Activated naive CD8-positive, alpha-beta T cell treated with anti-CD3 and anti-CD28 coated beads, Interleukin-2, amount 10 ng/mL, durations not matched to agents 7 days and 5 days (primary cell): ENCODE measurements around the gene TNS3. TPM values are rescaled to one million over a fixed set of nuclear protein-coding genes. Genes with fewer than 3 reads are reported as not detected.
"Not testable (repeated sequence)": the region's sequence is repeated elsewhere in the genome, so short reads cannot be mapped to it uniquely, and the experiment has no call there.

Experiments used
- ATAC-seq: fragments of 150-1000 bp; cut with Tn5 transposase; one replicate; pipeline ENCODE4 v1.10.0; 2021; ENCODE audit warnings: low read depth, moderate library complexity
- POLR2A ChIA-PET: fragments of 350-600 bp; sonication (Branson Sonifier 250); formaldehyde crosslinking; loops from one replicate; lab custom pipeline; 2021; ENCODE audit warnings: antibody characterized with exemption; lab: Charles Lee
- DNase-seq: peaks from one replicate; pipeline ENCODE4 v3.0.0; 2021
- H3K27ac Mint-ChIP-seq: one replicate; pipeline ENCODE4 v1.8.0; 2022; ENCODE audit warnings: mild to moderate bottlenecking, mixed read lengths
- H3K27me3 Mint-ChIP-seq: one replicate; pipeline ENCODE4 v1.8.0; 2022; ENCODE audit warnings: mild to moderate bottlenecking, moderate library complexity, mixed read lengths
- H3K36me3 Mint-ChIP-seq: one replicate; pipeline ENCODE4 v1.8.0; 2021; ENCODE audit warnings: mild to moderate bottlenecking, mixed read lengths
- H3K4me1 Mint-ChIP-seq: one replicate; pipeline ENCODE4 v1.8.0; 2021; ENCODE audit warnings: mixed read lengths
- H3K4me3 Mint-ChIP-seq: one replicate; pipeline ENCODE4 v1.8.0; 2022; ENCODE audit warnings: mild to moderate bottlenecking, moderate library complexity, mixed read lengths
- H3K9me3 Mint-ChIP-seq: one replicate; pipeline ENCODE4 v1.8.0; 2021; ENCODE audit warnings: mixed read lengths
- total RNA-seq, 2 experiments: library from RNA; stranded (reverse); gene quantifications; one replicate each; pipeline ENCODE4 v1.2.3, GENCODE V29; 2021

Gene TNS3
- total RNA-seq, 2 experiments from 2014 or later, result 1.1 to 2.0 TPM

- no peaks in the 10 kb centered on the region for H3K4me1 Mint-ChIP-seq
- POLR2A ChIA-PET, result no interaction called here
Observed at GRCh38 chr7:47542051-47542450, 39.9 kb downstream of the TNS3 start.

DNA sequence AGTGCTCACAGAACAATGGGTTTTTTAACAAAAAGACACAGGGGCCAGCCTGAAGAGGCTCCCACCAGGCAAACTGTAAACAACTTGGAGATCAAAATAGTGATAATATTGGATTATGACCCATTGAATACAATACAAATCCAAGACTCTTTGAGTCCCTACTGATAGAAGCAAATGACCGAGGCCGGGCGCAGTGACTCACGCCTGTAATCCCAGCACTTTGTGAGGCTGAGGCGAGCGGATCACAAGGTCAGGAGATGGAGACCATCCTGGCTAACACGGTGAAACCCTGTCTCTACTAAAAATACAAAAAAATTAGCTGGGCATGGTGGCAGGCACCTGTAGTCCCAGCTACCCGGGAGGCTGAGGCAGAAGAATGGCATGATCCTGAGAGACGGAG is 40.4 kb downstream of the TNS3 start:
- H3K4me1 Mint-ChIP-seq, ATAC-seq, POLR2A ChIA-PET, H3K27ac Mint-ChIP-seq, H3K36me3 Mint-ChIP-seq, H3K4me3 Mint-ChIP-seq, DNase-seq, H3K9me3 Mint-ChIP-seq: not testable (repeated sequence)
- peaks cover 11% of the 10 kb centered on the region for H3K27me3 Mint-ChIP-seq

More at GRCh38 chr7:47542051-47542450, 39.9 kb downstream of the TNS3 start:
- no peak overlapping the region for H3K27ac Mint-ChIP-seq
- H3K9me3 Mint-ChIP-seq, result no peaks in the 10 kb centered on the region
- H3K27me3 Mint-ChIP-seq, result peaks cover 8% of the 10 kb centered on the region
- DNase-seq (no peak), ATAC-seq (no peak)
- no peak overlapping the region for H3K4me3 Mint-ChIP-seq
- no peaks in the 10 kb centered on the region for H3K36me3 Mint-ChIP-seq

GRCh38 chr7:47540387-47541350 is 41.2 kb downstream of the TNS3 start:
- Mint-ChIP-seq H3K4me1 (no peaks in the 10 kb centered on the region), H3K27me3 (peaks cover 13% of the 10 kb centered on the region), H3K27ac (no peak overlapping the region), H3K36me3 (no peaks in the 10 kb centered on the region), H3K9me3 (no peaks in the 10 kb centered on the region), H3K4me3 (no peak overlapping the region)
- POLR2A ChIA-PET, result no interaction called here
- no peak for DNase-seq
- ATAC-seq, result no peak

- no peak overlapping the region for H3K4me3 Mint-ChIP-seq
- no peak for DNase-seq
- H3K9me3 Mint-ChIP-seq, result no peaks in the 10 kb centered on the region
- POLR2A ChIA-PET, result no interaction called here
- ATAC-seq, result no peak
- H3K36me3 Mint-ChIP-seq, result no peaks in the 10 kb centered on the region
- H3K27ac Mint-ChIP-seq, result no peak overlapping the region
- H3K4me1 Mint-ChIP-seq, result no peaks in the 10 kb centered on the region
- peaks cover 16% of the 10 kb centered on the region for H3K27me3 Mint-ChIP-seq
Observed at GRCh38 chr7:47540053-47540386, 41.9 kb downstream of the TNS3 start.

DNA sequence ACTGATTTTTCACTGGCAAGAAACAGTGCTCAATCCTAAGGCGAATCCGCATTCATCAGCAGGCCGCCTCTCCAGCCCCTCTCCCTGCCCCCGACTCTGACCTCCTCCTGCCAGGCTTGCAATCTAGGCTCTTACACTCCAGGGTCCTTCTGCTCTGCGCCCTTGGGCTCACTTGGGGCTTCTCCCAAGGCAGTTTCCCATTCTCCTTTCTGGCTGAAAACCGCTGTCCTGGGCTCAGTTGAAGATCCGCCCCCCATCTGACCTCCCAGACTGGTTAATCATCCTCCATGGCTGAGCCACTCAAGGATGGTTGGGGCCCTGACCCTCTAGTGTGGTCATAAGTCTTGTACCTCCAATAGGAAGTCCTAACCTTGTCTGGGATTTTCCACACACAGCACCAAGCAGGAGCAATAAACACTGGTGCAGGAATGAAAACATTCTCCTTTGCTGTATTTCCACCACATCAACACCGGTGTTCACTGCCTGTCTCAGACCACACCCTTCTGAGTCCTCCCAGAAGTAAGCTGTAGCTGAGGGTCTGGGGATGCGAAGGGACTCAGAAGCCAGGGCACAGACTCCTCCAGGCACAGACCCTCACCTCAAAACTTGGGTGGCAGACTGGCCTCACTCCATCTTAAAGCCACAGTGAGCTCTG is 42.4 kb downstream of the TNS3 start:
- Mint-ChIP-seq H3K36me3 (no peaks in the 10 kb centered on the region), H3K27me3 (peaks cover 16% of the 10 kb centered on the region), H3K4me3 (no peak overlapping the region), H3K27ac (no peak overlapping the region), H3K4me1 (no peaks in the 10 kb centered on the region), H3K9me3 (no peaks in the 10 kb centered on the region)
- ATAC-seq (no peak), DNase-seq (no peak)
- POLR2A ChIA-PET, result no interaction called here

DNA sequence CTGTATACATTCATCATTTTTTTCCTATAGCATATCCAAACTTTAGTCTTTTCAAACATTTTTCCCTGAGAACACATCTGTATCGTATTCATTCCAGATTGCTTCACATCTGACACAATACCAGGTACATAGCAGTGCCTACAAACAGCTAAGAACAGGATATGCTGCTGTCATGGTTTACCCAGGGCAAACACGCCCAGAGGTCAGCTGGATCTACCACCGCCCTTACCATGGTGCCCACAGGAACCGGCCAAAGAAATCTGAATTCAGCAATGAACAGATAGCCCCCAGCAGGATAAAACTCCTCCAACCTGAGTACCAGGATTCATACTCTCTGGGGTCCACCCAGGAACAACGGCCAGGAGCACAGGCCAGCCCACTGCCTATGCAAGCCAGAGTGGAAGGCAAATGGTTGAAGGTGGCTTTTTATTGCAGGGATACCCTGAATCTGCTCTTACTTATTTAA is 43.0 kb downstream of the TNS3 start:
- Mint-ChIP-seq H3K9me3 (no peaks in the 10 kb centered on the region), H3K27ac (no peak overlapping the region), H3K4me1 (no peaks in the 10 kb centered on the region), H3K27me3 (peaks cover 16% of the 10 kb centered on the region), H3K36me3 (no peaks in the 10 kb centered on the region), H3K4me3 (no peak overlapping the region)
- POLR2A ChIA-PET, result no interaction called here
- ATAC-seq (no peak), DNase-seq (no peak)

- no peak for ATAC-seq
Observed at GRCh38 chr7:47537716-47538675, 43.9 kb downstream of the TNS3 start.

DNA sequence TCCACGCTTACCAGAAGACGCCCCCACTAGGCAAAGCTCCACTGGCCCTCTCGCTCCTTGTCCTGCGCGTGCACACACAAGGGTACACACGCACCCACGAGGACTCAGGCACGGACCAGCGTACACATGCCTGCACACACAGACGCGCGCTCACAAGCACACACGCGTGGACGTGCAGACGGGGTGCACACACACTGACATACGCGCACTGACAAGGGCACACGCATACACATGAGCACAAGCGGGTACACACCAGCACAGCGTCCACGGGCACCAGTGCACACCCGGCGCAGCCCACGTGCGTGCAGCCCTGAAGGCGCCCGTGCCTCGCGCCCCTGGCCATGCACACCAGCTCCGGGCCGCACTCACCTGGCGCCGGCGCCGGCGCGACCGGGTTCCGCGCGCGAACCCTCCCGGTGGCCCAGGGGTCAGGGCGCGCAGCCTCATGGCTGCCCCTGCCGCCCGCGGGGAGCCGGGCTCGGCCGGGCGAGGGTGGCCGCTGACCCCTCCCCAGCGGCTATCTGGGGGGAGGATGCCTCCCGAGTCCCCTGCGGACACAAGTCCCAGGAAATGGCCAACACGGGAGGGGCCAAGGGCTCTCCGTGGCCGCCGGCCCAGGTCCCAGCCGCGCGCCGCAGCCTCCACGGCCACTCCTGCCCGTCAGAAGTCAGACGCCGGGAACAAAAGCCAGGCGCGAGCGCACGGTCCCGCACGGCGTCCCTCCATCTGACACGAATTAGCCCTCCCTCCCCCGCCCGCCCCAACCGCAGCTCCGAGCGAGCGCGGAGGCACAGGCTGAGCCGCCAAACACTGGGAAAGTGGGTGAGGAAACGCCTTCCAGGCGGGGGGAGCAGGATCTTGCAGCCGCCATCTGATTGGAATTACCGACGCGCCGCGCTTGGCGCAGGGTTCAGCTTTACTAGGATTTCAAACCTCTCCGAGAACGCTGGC is 45.0 kb downstream of the TNS3 start:
- POLR2A ChIA-PET, result no interaction called here
- H3K4me3 Mint-ChIP-seq, result no peak overlapping the region
- H3K27me3 Mint-ChIP-seq, result peaks cover 16% of the 10 kb centered on the region
- DNase-seq, result no peak
- no peaks in the 10 kb centered on the region for H3K9me3 Mint-ChIP-seq
- no peaks in the 10 kb centered on the region for H3K36me3 Mint-ChIP-seq
- H3K4me1 Mint-ChIP-seq, result no peaks in the 10 kb centered on the region
- no peak for ATAC-seq
- H3K27ac Mint-ChIP-seq, result no peak overlapping the region

More at GRCh38 chr7:47537716-47538675, 43.9 kb downstream of the TNS3 start:
- no peak overlapping the region for H3K4me3 Mint-ChIP-seq
- no peak for DNase-seq
- H3K9me3 Mint-ChIP-seq, result no peaks in the 10 kb centered on the region
- no peak overlapping the region for H3K27ac Mint-ChIP-seq
- no peaks in the 10 kb centered on the region for H3K36me3 Mint-ChIP-seq
- POLR2A ChIA-PET, result no interaction called here
- H3K4me1 Mint-ChIP-seq, result no peaks in the 10 kb centered on the region
- H3K27me3 Mint-ChIP-seq, result peaks cover 16% of the 10 kb centered on the region

DNA sequence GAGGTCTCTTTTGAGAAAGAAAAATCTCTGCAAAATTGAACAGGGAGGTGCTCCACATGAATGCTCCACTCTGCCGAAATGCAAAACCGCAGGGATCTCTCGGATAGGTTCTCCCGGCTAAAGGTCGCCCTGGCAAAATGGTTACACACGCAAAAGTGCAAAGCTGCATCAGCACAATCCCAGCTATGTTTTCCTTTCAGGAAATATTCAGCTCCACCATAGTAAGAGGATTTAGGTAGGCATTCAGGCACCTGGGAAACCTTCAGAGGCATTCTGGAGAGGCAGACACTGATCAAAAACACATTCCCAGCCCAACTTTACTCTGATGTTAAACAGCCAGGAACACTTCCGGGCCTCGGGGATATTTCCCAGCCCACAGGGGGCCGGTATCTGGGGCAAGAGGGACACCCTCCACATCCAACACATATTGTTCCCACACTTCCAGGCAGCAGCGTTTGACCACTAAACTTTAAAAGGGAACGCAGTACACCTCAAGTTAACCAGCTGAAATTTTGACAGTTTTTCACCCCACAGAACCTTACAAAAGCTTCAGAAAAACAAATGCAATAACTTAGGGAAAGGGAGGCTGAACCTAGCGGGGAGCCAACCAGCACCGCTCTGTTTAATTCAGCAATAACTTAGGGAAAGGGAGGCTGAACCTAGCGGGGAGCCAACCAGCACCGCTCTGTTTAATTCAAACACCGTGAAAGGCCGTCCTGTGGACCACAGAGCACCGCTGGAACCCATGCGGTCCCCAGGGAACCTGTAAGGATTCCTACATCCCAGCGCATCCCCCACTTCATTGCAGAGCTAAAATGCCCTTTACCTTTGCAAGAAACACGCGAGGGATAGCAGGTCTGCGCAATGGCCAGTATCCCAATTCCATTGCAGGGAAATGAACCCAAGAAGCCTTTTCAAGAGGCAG is 45.9 kb downstream of the TNS3 start:
- Mint-ChIP-seq H3K4me1 (no peaks in the 10 kb centered on the region), H3K27me3 (peaks cover 16% of the 10 kb centered on the region), H3K4me3 (no peak overlapping the region), H3K27ac (no peak overlapping the region), H3K9me3 (no peaks in the 10 kb centered on the region), H3K36me3 (no peaks in the 10 kb centered on the region)
- POLR2A ChIA-PET, result no interaction called here
- ATAC-seq, result no peak
- DNase-seq, result no peak

DNA sequence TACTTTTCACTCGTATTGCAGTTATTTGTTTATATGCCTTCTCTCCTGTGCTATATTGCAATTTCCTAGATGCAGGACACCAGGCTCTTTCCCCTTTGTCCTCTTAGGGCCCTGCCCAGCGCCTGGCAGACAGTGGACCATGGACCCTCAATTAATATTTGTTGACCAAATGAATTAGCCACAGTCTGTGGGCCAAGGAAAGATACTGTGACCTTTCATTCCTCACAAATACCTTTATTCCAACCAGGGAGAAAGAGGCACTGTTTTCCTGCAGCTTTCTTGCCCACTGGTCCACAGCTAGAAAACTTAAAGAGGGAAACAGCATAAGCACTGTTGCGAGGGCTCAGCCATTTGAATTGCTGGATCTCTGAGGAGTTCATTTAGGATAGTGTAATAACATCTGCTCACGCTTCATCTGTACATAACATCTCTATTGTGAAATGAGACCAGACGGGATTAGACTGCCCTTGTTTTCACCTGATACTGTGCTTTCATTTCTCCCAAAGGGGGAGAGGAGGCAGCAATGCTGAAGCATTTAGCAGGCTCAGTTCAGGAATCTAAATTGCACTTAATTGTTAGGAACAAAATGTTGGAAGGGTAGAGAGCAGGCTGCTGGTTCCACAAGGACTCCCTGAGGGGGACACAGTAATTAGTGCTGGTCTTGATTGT is 46.7 kb downstream of the TNS3 start:
- Mint-ChIP-seq H3K4me1 (no peaks in the 10 kb centered on the region), H3K9me3 (no peaks in the 10 kb centered on the region), H3K36me3 (no peaks in the 10 kb centered on the region), H3K27me3 (peaks cover 16% of the 10 kb centered on the region), H3K4me3 (no peak overlapping the region), H3K27ac (no peak overlapping the region)
- POLR2A ChIA-PET, result no interaction called here
- no peak for DNase-seq
- ATAC-seq, result no peak

- no peak for DNase-seq
- Mint-ChIP-seq H3K27ac (no peak overlapping the region), H3K4me3 (no peak overlapping the region), H3K9me3 (no peaks in the 10 kb centered on the region), H3K4me1 (no peaks in the 10 kb centered on the region), H3K36me3 (no peaks in the 10 kb centered on the region), H3K27me3 (peaks cover 16% of the 10 kb centered on the region)
- no peak for ATAC-seq
- POLR2A ChIA-PET, result no interaction called here
Observed at GRCh38 chr7:47534322-47535034, 47.4 kb downstream of the TNS3 start.
